Glomerular endothelial cell (primary cell): Measurements from ENCODE around the gene SRRD. TPM values are rescaled to one million over a fixed set of nuclear protein-coding genes. Genes with fewer than 3 reads are reported as not detected.

Source experiments
- DNase-seq: peaks from one replicate; pipeline ENCODE4 v3.0.0-alpha.2; 2011; ENCODE audit warnings: low read depth, low spot score; ENCODE audit errors: extremely low read depth
- total RNA-seq: library from RNA; depleted of rRNA; stranded (reverse); fragments of >200 nt; gene quantifications from 2 replicates; pipeline ENCODE4 v1.2.3, GENCODE V29; 2015

The SRRD gene
- total RNA-seq, 1 donor from 2014 or later, result 17.0 TPM

GRCh38 chr22:26542831-26543230, 59.2 kb downstream of the SRRD start:
- no peak for DNase-seq

Other genes with a start within 250 kb of the SRRD start
- 2.6 and 5.4 TPM in 2 replicates for gene ASPHD2, start 54.6 kb upstream of the SRRD start, total RNA-seq
- gene HPS4, start 94 bp upstream of the SRRD start, total RNA-seq, result 25.9 and 28.4 TPM in 2 replicates
- gene TFIP11, start 28.6 kb downstream of the SRRD start, total RNA-seq, result 19.8 and 29.0 TPM in 2 replicates
- 92.7 and 99.2 TPM in 2 replicates for gene TPST2, start 106.3 kb downstream of the SRRD start, total RNA-seq
- gene CRYBB1, start 134.2 kb downstream of the SRRD start, total RNA-seq, result not detected in 2 replicates
- not detected in 2 replicates for gene CRYBA4, start 138.1 kb downstream of the SRRD start, total RNA-seq
- 0.10 and 0.29 TPM in 2 replicates for gene MIAT, start 173.7 kb downstream of the SRRD start, total RNA-seq